ENCODE measurements around the gene HECTD1. TPM values are rescaled to one million over a fixed set of nuclear protein-coding genes. Genes with fewer than 3 reads are reported as not detected.
"Not testable (repeated sequence)": the region's sequence is repeated elsewhere in the genome, so short reads cannot be mapped to it uniquely, and the experiment has no call there.

The HECTD1 gene
- total RNA-seq, 1 experiment from 2014 or later = 160 TPM

DNA sequence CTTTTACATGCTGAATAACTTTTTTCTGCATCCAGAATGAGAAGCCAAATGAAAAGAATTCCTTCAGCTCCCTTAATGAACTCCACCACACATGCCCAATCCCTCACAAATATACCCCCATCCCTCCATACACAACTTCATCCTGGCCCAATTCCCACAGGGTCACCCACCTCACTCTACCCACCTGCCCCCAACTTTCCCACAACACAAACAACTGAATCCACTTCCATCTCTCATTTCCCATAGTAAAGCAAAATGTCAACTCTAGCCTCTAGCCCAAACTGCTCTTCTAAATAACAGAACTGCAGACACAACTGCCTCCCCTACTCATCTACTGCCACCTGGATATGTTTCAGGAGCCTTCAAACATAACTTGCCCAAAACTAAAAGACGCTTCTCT is 18.8 kb downstream of the HECTD1 start:
- Histone ChIP-seq H3K4me2 (ENCODE audit: low read length) (no peak overlapping the region), H3K9me2 (ENCODE audit: insufficient read depth) (no peaks in the 10 kb centered on the region), H3K9ac (ENCODE audit: low read length) (no peak overlapping the region), H3K27me3 (ENCODE audit: insufficient read depth, low read length) (no peaks in the 10 kb centered on the region), H3K9me3 (ENCODE audit: control insufficient read depth in 1 of 2, insufficient read depth in 1 of 2, low read depth in 1 of 2, low read length in 2 of 2) (no peaks in the 10 kb centered on the region), H3K36me3 (ENCODE audit: control insufficient read depth in 1 of 2, insufficient read depth in 2 of 2, low read length in 2 of 2) (peaks cover 3 to 6% of the 10 kb centered on the region in 2 experiments; a peak in 1 of 4 replicates), H2AFZ (ENCODE audit: low read depth, low read length, poor library complexity, severe bottlenecking) (no peak overlapping the region), H3K79me2 (ENCODE audit: insufficient read depth, low read length) (peaks cover 100% of the 10 kb centered on the region), H3K4me3 (replicated peaks in 1 of 2; ENCODE audit: low read depth in 1 of 2, low read length in 2 of 2) (no peak overlapping the region), H3K27ac (ENCODE audit: low read depth, low read length) (no peak overlapping the region), H4K20me1 (ENCODE audit: insufficient read depth) (peaks cover 3% of the 10 kb centered on the region; the same call in 1 of the 2 replicates), H3K4me1 (ENCODE audit: control insufficient read depth in 1 of 2, insufficient read depth in 2 of 2, low read length in 2 of 2) (peaks cover 4 to 10% of the 10 kb centered on the region in 2 experiments; a peak in 3 of 4 replicates)
- BruUV-seq (replicated peaks) = no TSS peak
- ChIA-PET RAD21 (ENCODE audit: low non-redundant PET in 1 of 2, low total read pairs in 2 of 2, uncharacterized antibody in 2 of 2, unreplicated experiment in 2 of 2) (interaction anchor here in 1 of 2 experiments (0.7 kb wide), 1 partner anchor 189 kb away, joined by 3 read pairs; no protein-coding TSS in a partner anchor), CTCF (no interaction called here), POLR2A (no interaction called here)
- TF ChIP-seq EZH2phosphoT487 (IDR thresholded peaks at IDR 0.05; ENCODE audit: borderline replicate concordance) = no peak
- TF ChIP-seq, protein P1, sequence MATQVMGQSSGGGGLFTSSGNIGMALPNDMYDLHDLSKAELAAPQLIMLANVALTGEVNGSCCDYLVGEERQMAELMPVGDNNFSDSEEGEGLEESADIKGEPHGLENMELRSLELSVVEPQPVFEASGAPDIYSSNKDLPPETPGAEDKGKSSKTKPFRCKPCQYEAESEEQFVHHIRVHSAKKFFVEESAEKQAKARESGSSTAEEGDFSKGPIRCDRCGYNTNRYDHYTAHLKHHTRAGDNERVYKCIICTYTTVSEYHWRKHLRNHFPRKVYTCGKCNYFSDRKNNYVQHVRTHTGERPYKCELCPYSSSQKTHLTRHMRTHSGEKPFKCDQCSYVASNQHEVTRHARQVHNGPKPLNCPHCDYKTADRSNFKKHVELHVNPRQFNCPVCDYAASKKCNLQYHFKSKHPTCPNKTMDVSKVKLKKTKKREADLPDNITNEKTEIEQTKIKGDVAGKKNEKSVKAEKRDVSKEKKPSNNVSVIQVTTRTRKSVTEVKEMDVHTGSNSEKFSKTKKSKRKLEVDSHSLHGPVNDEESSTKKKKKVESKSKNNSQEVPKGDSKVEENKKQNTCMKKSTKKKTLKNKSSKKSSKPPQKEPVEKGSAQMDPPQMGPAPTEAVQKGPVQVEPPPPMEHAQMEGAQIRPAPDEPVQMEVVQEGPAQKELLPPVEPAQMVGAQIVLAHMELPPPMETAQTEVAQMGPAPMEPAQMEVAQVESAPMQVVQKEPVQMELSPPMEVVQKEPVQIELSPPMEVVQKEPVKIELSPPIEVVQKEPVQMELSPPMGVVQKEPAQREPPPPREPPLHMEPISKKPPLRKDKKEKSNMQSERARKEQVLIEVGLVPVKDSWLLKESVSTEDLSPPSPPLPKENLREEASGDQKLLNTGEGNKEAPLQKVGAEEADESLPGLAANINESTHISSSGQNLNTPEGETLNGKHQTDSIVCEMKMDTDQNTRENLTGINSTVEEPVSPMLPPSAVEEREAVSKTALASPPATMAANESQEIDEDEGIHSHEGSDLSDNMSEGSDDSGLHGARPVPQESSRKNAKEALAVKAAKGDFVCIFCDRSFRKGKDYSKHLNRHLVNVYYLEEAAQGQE (IDR thresholded peaks at IDR 0.05; ENCODE audit: low read depth) = no peak
- TF ChIP-seq, protein P2, sequence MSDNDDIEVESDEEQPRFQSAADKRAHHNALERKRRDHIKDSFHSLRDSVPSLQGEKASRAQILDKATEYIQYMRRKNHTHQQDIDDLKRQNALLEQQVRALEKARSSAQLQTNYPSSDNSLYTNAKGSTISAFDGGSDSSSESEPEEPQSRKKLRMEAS (IDR thresholded peaks at IDR 0.05) = no peak
- TF ChIP-seq SIN3A (IDR thresholded peaks at IDR 0.05; ENCODE audit: low read depth) = no peak
- TF ChIP-seq, protein P3, sequence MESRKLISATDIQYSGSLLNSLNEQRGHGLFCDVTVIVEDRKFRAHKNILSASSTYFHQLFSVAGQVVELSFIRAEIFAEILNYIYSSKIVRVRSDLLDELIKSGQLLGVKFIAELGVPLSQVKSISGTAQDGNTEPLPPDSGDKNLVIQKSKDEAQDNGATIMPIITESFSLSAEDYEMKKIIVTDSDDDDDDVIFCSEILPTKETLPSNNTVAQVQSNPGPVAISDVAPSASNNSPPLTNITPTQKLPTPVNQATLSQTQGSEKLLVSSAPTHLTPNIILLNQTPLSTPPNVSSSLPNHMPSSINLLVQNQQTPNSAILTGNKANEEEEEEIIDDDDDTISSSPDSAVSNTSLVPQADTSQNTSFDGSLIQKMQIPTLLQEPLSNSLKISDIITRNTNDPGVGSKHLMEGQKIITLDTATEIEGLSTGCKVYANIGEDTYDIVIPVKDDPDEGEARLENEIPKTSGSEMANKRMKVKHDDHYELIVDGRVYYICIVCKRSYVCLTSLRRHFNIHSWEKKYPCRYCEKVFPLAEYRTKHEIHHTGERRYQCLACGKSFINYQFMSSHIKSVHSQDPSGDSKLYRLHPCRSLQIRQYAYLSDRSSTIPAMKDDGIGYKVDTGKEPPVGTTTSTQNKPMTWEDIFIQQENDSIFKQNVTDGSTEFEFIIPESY (IDR thresholded peaks at IDR 0.05; ENCODE audit: extremely low read depth, insufficient replicate concordance, low read length) = no peak
- no peak for TF ChIP-seq SRF (IDR thresholded peaks at IDR 0.05; ENCODE audit: low read depth)
- TF ChIP-seq EGR1 (IDR thresholded peaks at IDR 0.05; ENCODE audit: low read depth) = no peak
- TF ChIP-seq POLR2A (IDR thresholded peaks at IDR 0.05; ENCODE audit: borderline replicate concordance, extremely low read depth, insufficient read depth, insufficient read length) = no peak
- TF ChIP-seq, protein P4, sequence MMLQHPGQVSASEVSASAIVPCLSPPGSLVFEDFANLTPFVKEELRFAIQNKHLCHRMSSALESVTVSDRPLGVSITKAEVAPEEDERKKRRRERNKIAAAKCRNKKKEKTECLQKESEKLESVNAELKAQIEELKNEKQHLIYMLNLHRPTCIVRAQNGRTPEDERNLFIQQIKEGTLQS (IDR thresholded peaks at IDR 0.05) = no peak
- TF ChIP-seq YY1 (IDR thresholded peaks at IDR 0.05; ENCODE audit: extremely low read depth, insufficient replicate concordance, low read depth, low read length) = no peak
- TF ChIP-seq EZH2 (IDR thresholded peaks at IDR 0.05) = no peak
- no peak for TF ChIP-seq POLR2AphosphoS5 (IDR thresholded peaks at IDR 0.05; ENCODE audit: low read depth, low read length)
- TF ChIP-seq CBX3 (IDR thresholded peaks at IDR 0.05; ENCODE audit: low read depth) = no peak
- intact Hi-C loops (cut with micrococcal nuclease) = no loop called here
- ATAC-seq (no peak), DNase-seq (ENCODE audit: low read depth, low spot score) (no peak)

DNA sequence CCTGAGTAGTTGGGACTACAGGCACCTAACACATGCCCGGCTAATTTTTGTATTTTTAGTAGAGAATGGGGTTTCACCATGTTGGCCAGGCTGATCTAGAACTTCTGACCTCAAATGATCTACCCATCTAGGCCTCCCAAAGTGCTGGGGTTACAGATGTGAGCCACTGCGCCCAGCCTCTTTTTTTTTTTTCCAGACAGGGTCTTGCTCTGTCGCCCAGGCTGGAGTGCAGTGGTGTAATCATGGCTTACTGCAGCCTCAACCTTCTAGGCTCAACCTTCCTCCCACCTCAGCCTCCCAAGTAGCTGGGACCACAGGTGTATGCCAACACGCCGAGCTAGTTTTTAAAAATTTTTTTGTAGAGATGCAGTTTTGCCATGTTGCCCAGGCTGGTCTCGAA is 25.6 kb downstream of the HECTD1 start:
- H4K20me1 ChIP-seq (ENCODE audit: insufficient read depth); intact Hi-C loops (cut with micrococcal nuclease); H3K9me3 ChIP-seq (ENCODE audit: control insufficient read depth in 1 of 2, insufficient read depth in 1 of 2, low read depth in 1 of 2, low read length in 2 of 2); ATAC-seq; H3K27me3 ChIP-seq (ENCODE audit: insufficient read depth, low read length); H3K4me1 ChIP-seq (ENCODE audit: control insufficient read depth in 1 of 2, insufficient read depth in 2 of 2, low read length in 2 of 2); DNase-seq (ENCODE audit: low read depth, low spot score); H3K4me2 ChIP-seq (ENCODE audit: low read length); H3K9ac ChIP-seq (ENCODE audit: low read length); H3K9me2 ChIP-seq (ENCODE audit: insufficient read depth); H2AFZ ChIP-seq (ENCODE audit: low read depth, low read length, poor library complexity, severe bottlenecking); BruUV-seq (replicated peaks); H3K27ac ChIP-seq (ENCODE audit: low read depth, low read length); H3K4me3 ChIP-seq (replicated peaks in 1 of 2; ENCODE audit: low read depth in 1 of 2, low read length in 2 of 2); H3K36me3 ChIP-seq (ENCODE audit: control insufficient read depth in 1 of 2, insufficient read depth in 2 of 2, low read length in 2 of 2); RAD21 ChIA-PET (ENCODE audit: low non-redundant PET in 1 of 2, low total read pairs in 2 of 2, uncharacterized antibody in 2 of 2, unreplicated experiment in 2 of 2); POLR2A ChIA-PET; CTCF ChIA-PET: not testable (repeated sequence)
- peaks cover 98% of the 10 kb centered on the region for H3K79me2 ChIP-seq (ENCODE audit: insufficient read depth, low read length)

Measured in HCT116 (cell line).